ENCODE data around the gene PTGR2.

DNA sequence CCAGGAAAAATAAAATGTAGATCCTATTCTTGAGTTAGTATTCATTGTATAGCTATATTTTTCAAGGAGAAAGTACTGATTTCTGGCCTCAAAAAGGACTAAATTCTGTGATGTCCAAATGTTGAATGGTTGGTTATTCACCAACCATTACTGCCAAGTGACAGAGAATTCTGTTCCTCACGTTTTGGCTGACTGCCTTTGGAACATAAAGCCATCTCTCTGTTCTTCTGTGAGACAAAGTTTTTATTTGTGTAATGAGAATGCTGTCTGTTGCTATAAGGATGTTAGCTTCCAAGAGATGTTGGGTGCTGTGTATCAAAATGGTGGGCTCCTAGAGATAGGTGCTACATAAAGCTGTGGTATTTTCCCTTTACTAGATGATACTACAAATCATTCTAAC lies 44.3 kb downstream of the PTGR2 start:
- TF ChIP-seq OSR1 (CRISPR knock-in tag; IDR thresholded peaks at IDR 0.05) (no peak), ZNF565 (CRISPR knock-in tag; conservative IDR thresholded peaks at IDR 0.05; ENCODE audit: low read depth) (no peak), POU6F1 (CRISPR knock-in tag; IDR thresholded peaks at IDR 0.05; ENCODE audit: borderline replicate concordance, low read depth) (no peak), SNAI2 (CRISPR knock-in tag; IDR thresholded peaks at IDR 0.05) (no peak), ZC3H10 (CRISPR knock-in tag; IDR thresholded peaks at IDR 0.05) (no peak)

Measured in SK-N-SH treated with all-trans-retinoic acid at 6 μM for 48 hours (cell line).